ENCODE data around the gene FCSK. TPM values are rescaled to one million over a fixed set of nuclear protein-coding genes. Genes with fewer than 3 reads are reported as not detected.

The FCSK gene
- total RNA-seq, 6 experiments from 2014 or later, result 5.1 to 7.1 (median 6.1) TPM

- peak; percentile 17 for DNase-seq
- no peak for TF ChIP-seq CTCF (IDR thresholded peaks at IDR 0.05)
- Mint-ChIP-seq H3K4me1 (ENCODE audit: low read depth) (peaks cover 11% of the 10 kb centered on the region), H3K4me3 (no peak overlapping the region), H3K27me3 (ENCODE audit: insufficient read depth) (no peaks in the 10 kb centered on the region; the same call in 1 of the 2 replicates), H3K9me3 (no peaks in the 10 kb centered on the region), H3K36me3 (ENCODE audit: low read depth) (peaks cover 25% of the 10 kb centered on the region), H3K27ac (0 out of 2 replicates have a peak overlapping the region, but pooled peaks have one; percentile 3)
Measured at GRCh38 chr16:70493802-70494201, 39.4 kb downstream of the FCSK start.

DNA sequence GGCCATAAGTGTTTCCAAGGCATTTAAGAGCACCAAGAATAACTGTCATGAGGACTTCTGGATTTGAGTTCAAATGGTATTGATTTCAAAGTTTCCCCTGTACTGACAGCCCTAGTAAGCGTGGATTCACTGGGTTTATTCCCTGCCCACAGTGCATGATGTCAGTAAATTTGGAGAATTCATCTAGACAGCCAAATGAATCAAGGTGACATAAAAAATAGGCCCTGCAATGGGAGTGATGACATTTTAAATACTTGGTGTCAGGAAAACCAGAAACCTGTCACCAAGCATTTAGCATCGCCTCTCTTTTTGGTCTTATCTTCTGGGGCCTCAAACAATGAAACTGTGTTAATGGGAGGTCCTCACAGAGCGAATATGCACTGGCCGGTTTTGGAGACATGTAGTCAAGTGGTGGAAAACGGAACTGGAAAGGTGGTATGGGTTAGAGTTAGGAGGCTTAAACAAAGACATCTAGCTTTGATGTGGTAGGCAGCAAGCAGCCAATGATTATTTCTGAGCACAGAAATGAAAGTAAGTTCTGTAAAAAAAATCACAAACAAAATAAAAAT lies 39.9 kb downstream of the FCSK start:
- Mint-ChIP-seq H3K27ac (no peak overlapping the region), H3K9me3 (no peaks in the 10 kb centered on the region), H3K36me3 (ENCODE audit: low read depth) (peaks cover 25% of the 10 kb centered on the region), H3K4me3 (no peak overlapping the region), H3K27me3 (ENCODE audit: insufficient read depth) (no peaks in the 10 kb centered on the region; the same call in 1 of the 2 replicates), H3K4me1 (ENCODE audit: low read depth) (peaks cover 11% of the 10 kb centered on the region)
- TF ChIP-seq CTCF (IDR thresholded peaks at IDR 0.05), result no peak
- no peak for DNase-seq

DNA sequence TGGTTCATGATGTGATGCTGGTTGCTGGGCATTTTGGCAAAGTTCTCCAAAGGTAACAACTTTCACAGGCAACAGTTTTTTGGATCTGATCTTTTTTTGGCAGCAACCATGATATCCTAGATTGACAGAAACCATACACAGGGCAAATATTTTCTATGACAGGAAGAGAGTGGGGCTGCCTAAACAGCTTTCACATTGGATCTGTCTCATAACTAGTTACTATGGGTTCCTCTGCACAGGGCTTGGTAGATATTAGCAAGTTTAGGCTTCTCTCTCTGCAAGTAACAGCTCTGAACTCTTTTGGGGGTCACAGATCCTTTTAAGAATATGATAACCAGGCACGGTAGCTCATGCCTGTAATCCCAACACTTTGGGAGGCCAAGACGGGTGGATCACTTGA lies 40.4 kb downstream of the FCSK start:
- Mint-ChIP-seq H3K4me3 (no peak overlapping the region), H3K9me3 (no peaks in the 10 kb centered on the region), H3K27ac (no peak overlapping the region), H3K4me1 (ENCODE audit: low read depth) (peaks cover 11% of the 10 kb centered on the region), H3K36me3 (ENCODE audit: low read depth) (peaks cover 20% of the 10 kb centered on the region), H3K27me3 (ENCODE audit: insufficient read depth) (no peaks in the 10 kb centered on the region; the same call in 1 of the 2 replicates)
- no peak for TF ChIP-seq CTCF (IDR thresholded peaks at IDR 0.05)
- no peak for DNase-seq

DNA sequence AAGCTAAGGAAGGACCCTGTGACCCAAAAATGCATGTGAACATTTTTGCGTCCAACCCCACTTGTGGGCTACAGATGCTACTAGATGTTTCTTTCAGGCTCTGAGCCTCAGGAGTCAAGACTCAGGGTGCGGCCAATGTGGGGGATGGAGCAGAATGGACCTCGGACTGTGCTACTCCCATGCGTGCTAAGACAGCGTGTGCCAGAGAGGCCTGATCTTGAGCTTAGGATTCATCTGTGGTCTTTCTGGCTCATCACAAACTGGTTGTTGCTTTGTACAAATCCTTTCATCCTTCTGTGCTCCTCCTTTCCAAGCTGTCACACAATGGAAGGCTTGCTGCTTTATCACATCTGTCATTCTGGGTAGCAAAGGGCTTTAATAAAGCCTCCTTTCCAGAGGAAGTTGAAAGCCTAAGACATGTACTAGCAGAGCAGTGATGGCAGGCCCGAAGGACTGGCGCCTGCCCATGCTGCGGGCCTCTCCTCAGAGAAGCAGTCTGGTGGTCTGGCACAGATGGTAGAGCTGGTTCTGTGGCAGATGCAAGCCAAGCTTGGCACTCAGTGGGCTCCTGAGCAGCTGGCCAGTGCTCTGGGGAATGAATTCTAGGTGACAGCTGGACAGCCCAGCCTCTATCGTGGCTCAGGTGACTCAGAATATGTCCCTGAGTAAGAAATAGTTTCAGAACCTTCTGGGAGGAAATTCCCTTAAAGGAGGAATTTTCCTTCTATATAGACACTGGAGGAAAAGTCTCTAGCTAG lies 41.2 kb downstream of the FCSK start:
- H3K36me3 Mint-ChIP-seq (ENCODE audit: low read depth), result peaks cover 16% of the 10 kb centered on the region

GRCh38 chr16:70496513-70496912 lies 42.1 kb downstream of the FCSK start:
- no peak for TF ChIP-seq CTCF (IDR thresholded peaks at IDR 0.05)
- no peak for DNase-seq
- Mint-ChIP-seq H3K9me3 (no peaks in the 10 kb centered on the region), H3K27me3 (ENCODE audit: insufficient read depth) (no peaks in the 10 kb centered on the region; the same call in 1 of the 2 replicates), H3K27ac (no peak overlapping the region), H3K4me1 (ENCODE audit: low read depth) (peaks cover 11% of the 10 kb centered on the region), H3K4me3 (no peak overlapping the region), H3K36me3 (ENCODE audit: low read depth) (peaks cover 16% of the 10 kb centered on the region)

More for the DNA sequence above, 41.2 kb downstream of the FCSK start:
- Mint-ChIP-seq H3K27me3 (ENCODE audit: insufficient read depth) (no peaks in the 10 kb centered on the region; the same call in 1 of the 2 replicates), H3K27ac (no peak overlapping the region), H3K4me1 (ENCODE audit: low read depth) (peaks cover 11% of the 10 kb centered on the region), H3K9me3 (no peaks in the 10 kb centered on the region), H3K4me3 (no peak overlapping the region)
- TF ChIP-seq CTCF (IDR thresholded peaks at IDR 0.05), result no peak
- no peak for DNase-seq
